ENCODE measurements around the gene ANTXRL.
"Not testable (repeated sequence)": the region's sequence is repeated elsewhere in the genome, so short reads cannot be mapped to it uniquely, and the experiment has no call there.

GRCh38 chr10:46378108-46378507 lies 91.3 kb downstream of the ANTXRL start:
- not testable (repeated sequence) for TF ChIP-seq CTCF, POLR2A, EP300 (IDR thresholded peaks at IDR 0.05)

Measured in tibial nerve (tissue), 4 donors.